Breast epithelium (tissue), 3 donors: Measurements from ENCODE around the gene MTURN.

Source experiments
- CTCF ChIP-seq, 3 donors: fragments of 450-650 bp; IDR thresholded peaks; one replicate each; pipeline ENCODE4 v1.5.1; 2016 to 2017; ENCODE audit warnings: antibody characterized with exemption in 3 of 3, mild to moderate bottlenecking in 3 of 3, moderate library complexity in 3 of 3
- POLR2A ChIP-seq: fragments of 450-650 bp; IDR thresholded peaks from one replicate; pipeline ENCODE4 v1.6.1; 2016; ENCODE audit warnings: antibody characterized with exemption, mild to moderate bottlenecking, moderate library complexity
- POLR2AphosphoS5 ChIP-seq, 3 donors: sonication (generic); formaldehyde crosslinking; IDR thresholded peaks; one replicate each; pipeline ENCODE4 v1.6.1; 2017; ENCODE audit warnings: antibody characterized with exemption in 3 of 3

GRCh38 chr7:30146127-30146612 lies 11.4 kb downstream of the MTURN start:
- TF ChIP-seq POLR2A (no peak), CTCF (IDR thresholded peaks at IDR 0.05) (no peak), POLR2AphosphoS5 (IDR thresholded peaks at IDR 0.05) (no peak)
